Activated CD4-positive, CD25-positive, alpha-beta regulatory T cell treated with anti-CD3 and anti-CD28 coated beads, Interleukin-2, amount 50 U/mL, for 16 hours (primary cell): ENCODE measurements around the gene SMAD2.

ENCODE experiments used
- DNase-seq: peaks from one replicate; pipeline ENCODE4 v3.0.0-alpha.2; 2020; ENCODE audit warnings: low read depth, low spot score

Gene SMAD2

GRCh38 chr18:47932190-47932589 is 1.7 kb upstream of the SMAD2 start:
- no peak for DNase-seq

GRCh38 chr18:47931718-47932103 is 1.3 kb upstream of the SMAD2 start:
- DNase-seq = no peak

- peak; percentile 89 for DNase-seq
These were observed 665 bp upstream of the SMAD2 start for GRCh38 chr18:47930931-47931717.

- DNase-seq = peak; percentile 9
These were observed 719 bp downstream of the SMAD2 start for GRCh38 chr18:47929681-47930198.

- DNase-seq = no peak
These were observed 2.0 kb downstream of the SMAD2 start for GRCh38 chr18:47928466-47928865.

GRCh38 chr18:47926101-47926850 is 4.2 kb downstream of the SMAD2 start:
- no peak for DNase-seq

GRCh38 chr18:47919916-47920315 is 10.5 kb downstream of the SMAD2 start:
- no peak for DNase-seq

GRCh38 chr18:47917923-47918610 is 12.4 kb downstream of the SMAD2 start:
- DNase-seq = no peak

GRCh38 chr18:47915930-47916329 is 14.5 kb downstream of the SMAD2 start:
- DNase-seq = no peak

- no peak for DNase-seq
These were observed 15.2 kb downstream of the SMAD2 start for GRCh38 chr18:47915229-47915628.

GRCh38 chr18:47912794-47913585 is 17.5 kb downstream of the SMAD2 start:
- no peak for DNase-seq

GRCh38 chr18:47912343-47912742 is 18.1 kb downstream of the SMAD2 start:
- DNase-seq = no peak

GRCh38 chr18:47911877-47912276 is 18.6 kb downstream of the SMAD2 start:
- no peak for DNase-seq

GRCh38 chr18:47909484-47909883 is 21.0 kb downstream of the SMAD2 start:
- no peak for DNase-seq

GRCh38 chr18:47908592-47908991 is 21.9 kb downstream of the SMAD2 start:
- DNase-seq = no peak

- no peak for DNase-seq
These were observed 24.1 kb downstream of the SMAD2 start for GRCh38 chr18:47906408-47906807.

- no peak for DNase-seq
These were observed 26.6 kb downstream of the SMAD2 start for GRCh38 chr18:47903809-47904208.

GRCh38 chr18:47901624-47902362 is 28.7 kb downstream of the SMAD2 start:
- no peak for DNase-seq

- DNase-seq = no peak
These were observed 31.2 kb downstream of the SMAD2 start for GRCh38 chr18:47899107-47899840.

- no peak for DNase-seq
These were observed 31.8 kb downstream of the SMAD2 start for GRCh38 chr18:47898696-47899095.
